Liver (tissue), 9 donors: ENCODE measurements around the gene BCAT1. TPM values are rescaled to one million over a fixed set of nuclear protein-coding genes. Genes with fewer than 3 reads are reported as not detected.

Experiments
- DNase-seq: peaks from one replicate; pipeline ENCODE4 v3.0.0-alpha.2; 2017; ENCODE audit warnings: low spot score
- H3K27ac ChIP-seq, 2 donors: one replicate each; pipeline ENCODE4 v1.7.0; 2013; ENCODE audit warnings: inconsistent platforms in 2 of 2, low read length in 2 of 2, control low read depth in 1 of 2, low read depth in 1 of 2, mild to moderate bottlenecking in 1 of 2
- H3K27me3 ChIP-seq, 4 donors: one replicate each; pipeline versions ENCODE4 v1.6.1 to v1.7.0; 2013; ENCODE audit warnings: low read length in 3 of 4, inconsistent platforms in 1 of 4, mild to moderate bottlenecking in 1 of 4, moderate library complexity in 1 of 4; ENCODE audit not compliant: control insufficient read depth in 4 of 4, insufficient read depth in 4 of 4
- H3K36me3 ChIP-seq, 4 donors: one replicate each; pipeline versions ENCODE4 v1.6.1 to v1.7.0; 2013; ENCODE audit warnings: low read length in 3 of 4, mild to moderate bottlenecking in 3 of 4, low read depth in 1 of 4, moderate library complexity in 1 of 4; ENCODE audit not compliant: control insufficient read depth in 4 of 4, insufficient read depth in 3 of 4
- H3K4me1 ChIP-seq, 4 donors: one replicate each; pipeline versions ENCODE4 v1.6.1 to v1.7.0; 2013; ENCODE audit warnings: low read length in 3 of 4, mild to moderate bottlenecking in 3 of 4, moderate library complexity in 1 of 4; ENCODE audit not compliant: control insufficient read depth in 4 of 4, insufficient read depth in 4 of 4
- H3K4me3 ChIP-seq, 3 donors: one replicate each; pipeline versions ENCODE4 v1.6.1 to v1.7.0; 2013; ENCODE audit warnings: low read length in 3 of 3, control low read depth in 1 of 3, low read depth in 1 of 3, mild to moderate bottlenecking in 1 of 3
- H3K9ac ChIP-seq, 2 donors: one replicate each; pipeline ENCODE4 v1.7.0; 2013; ENCODE audit warnings: low read length in 2 of 2, mild to moderate bottlenecking in 2 of 2, moderate library complexity in 2 of 2, control low read depth in 1 of 2, low read depth in 1 of 2
- H3K9me3 ChIP-seq, 4 donors: one replicate each; pipeline versions ENCODE4 v1.6.1 to v1.7.0; 2013; ENCODE audit warnings: low read length in 3 of 4; ENCODE audit not compliant: control insufficient read depth in 4 of 4
- EGR1 ChIP-seq, 2 donors: IDR thresholded peaks; 2 replicates each; pipeline ENCODE4 v1.6.1; 2016 to 2018; ENCODE audit warnings: antibody characterized with exemption in 2 of 2, low read depth in 2 of 2
- FOXA1 ChIP-seq: IDR thresholded peaks from 2 replicates; pipeline ENCODE4 v1.6.1; 2016; ENCODE audit warnings: antibody characterized with exemption
- FOXA2 ChIP-seq: IDR thresholded peaks from 2 replicates; pipeline ENCODE4 v1.6.1; 2016; ENCODE audit warnings: antibody characterized with exemption
- GABPA ChIP-seq, 2 donors: IDR thresholded peaks in 1 of 2; conservative IDR thresholded peaks in 1 of 2; 2 replicates each; pipeline ENCODE4 v1.6.1; 2016; ENCODE audit warnings: antibody characterized with exemption in 2 of 2, mild to moderate bottlenecking in 1 of 2, moderate library complexity in 1 of 2
- HNF4A ChIP-seq, 2 donors: conservative IDR thresholded peaks; 2 replicates each; pipeline ENCODE4 v1.6.1; 2016; ENCODE audit warnings: antibody characterized with exemption in 2 of 2, mild to moderate bottlenecking in 2 of 2
- HNF4G ChIP-seq: IDR thresholded peaks from 2 replicates; pipeline ENCODE4 v1.6.1; 2016; ENCODE audit warnings: antibody characterized with exemption
- JUND ChIP-seq, 2 donors: IDR thresholded peaks; 2 replicates each; pipeline ENCODE4 v1.6.1; 2016; ENCODE audit warnings: antibody characterized with exemption in 2 of 2
- NR2F2 ChIP-seq: IDR thresholded peaks from 2 replicates; pipeline ENCODE4 v1.6.1; 2016; ENCODE audit warnings: antibody characterized with exemption
- RAD21 ChIP-seq, 2 donors: IDR thresholded peaks; 2 replicates each; pipeline ENCODE4 v1.6.1; 2016; ENCODE audit warnings: antibody characterized with exemption in 2 of 2, mild to moderate bottlenecking in 2 of 2
- REST ChIP-seq: IDR thresholded peaks from 2 replicates; pipeline ENCODE4 v1.6.1; 2016; ENCODE audit warnings: antibody characterized with exemption, mild to moderate bottlenecking
- RXRA ChIP-seq, 2 donors: IDR thresholded peaks; 2 replicates each; pipeline ENCODE4 v1.6.1; 2017 to 2018; ENCODE audit warnings: antibody characterized with exemption in 2 of 2, mild to moderate bottlenecking in 1 of 2
- SP1 ChIP-seq: IDR thresholded peaks from 2 replicates; pipeline ENCODE4 v1.6.1; 2018; ENCODE audit warnings: antibody characterized with exemption, mild to moderate bottlenecking
- TAF1 ChIP-seq: conservative IDR thresholded peaks from 2 replicates; pipeline ENCODE4 v1.6.1; 2016; ENCODE audit warnings: antibody characterized with exemption, mild to moderate bottlenecking
- YY1 ChIP-seq: IDR thresholded peaks from 2 replicates; pipeline ENCODE4 v1.6.1; 2016; ENCODE audit warnings: antibody characterized with exemption, mild to moderate bottlenecking
- WGBS: extraction: QIAGEN DNeasy Blood & Tissue Kit; methylation state at CpG from one replicate; pipeline ENCODE4 v1.1.7; 2013; 5-methylcytosine and 5-hydroxymethylcytosine counted together
- polyA plus RNA-seq, 2 donors: library from polyadenylated mRNA; stranded (reverse) in 1 of 2; unstranded in 1 of 2; fragments of 200-250 nt in 1 of 2; fragments of >200 nt in 1 of 2; fragmentation: Nextera tagmentation in 1 of 2; extraction: Ambion mirVana in 1 of 2; gene quantifications; one replicate each; pipeline versions ENCODE4 v1.2.1 to v1.2.3, GENCODE V29; 2013 to 2015
- total RNA-seq, 2 donors: library from RNA; depleted of rRNA; stranded (reverse); fragments of >200 nt; gene quantifications; one replicate each; pipeline ENCODE4 v1.2.3, GENCODE V29; 2014
- TF ChIP-seq, protein P1 (sequence below): IDR thresholded peaks from 2 replicates; pipeline ENCODE4 v1.6.1; 2016; ENCODE audit warnings: antibody characterized with exemption
- TF ChIP-seq, protein P2 (sequence below): fragments of 150-350 bp; IDR thresholded peaks from 2 replicates; pipeline ENCODE4 v1.5.1; 2017; ENCODE audit warnings: improper control_type of control experiment, low read depth, low read length; ENCODE audit not compliant: missing input control
- TF ChIP-seq, protein P3 (sequence below): IDR thresholded peaks from 2 replicates; pipeline ENCODE4 v1.6.1; 2016; ENCODE audit warnings: antibody characterized with exemption
- TF ChIP-seq, protein P4 (sequence below): IDR thresholded peaks from 2 replicates; pipeline ENCODE4 v1.6.1; 2016; ENCODE audit warnings: antibody characterized with exemption
- donor health status: healthy.
- donor health status: healthy.
- donor health status: healthy.
- donor health status: healthy.
- donor health status: healthy.

BCAT1 gene
- total and polyA plus RNA-seq, 4 donors, result 0.14 to 10.0 (median 0.85) TPM

- no peak overlapping the region for H3K27ac ChIP-seq
- WGBS, result 81% methylated on average over 3 of the region's 3 CpGs
Measured at GRCh38 chr12:24884911-24885310, 64.0 kb downstream of the BCAT1 start.

More at GRCh38 chr12:24884911-24885310, 64.0 kb downstream of the BCAT1 start:
- Histone ChIP-seq H3K4me1 (no peaks in the 10 kb centered on the region), H3K9me3 (no peaks in the 10 kb centered on the region), H3K4me3 (no peak overlapping the region), H3K27me3 (no peaks in the 10 kb centered on the region), H3K36me3 (no peaks in the 10 kb centered on the region), H3K9ac (no peak overlapping the region)
- TF ChIP-seq GABPA (IDR thresholded peaks at IDR 0.05 in 1 of 2, conservative IDR thresholded peaks at IDR 0.05 in 1 of 2) (no peak), FOXA2 (no peak), SP1 (no peak), RAD21 (IDR thresholded peaks at IDR 0.05) (no peak), TAF1 (no peak), HNF4A (conservative IDR thresholded peaks at IDR 0.05) (no peak), JUND (IDR thresholded peaks at IDR 0.05) (no peak), EGR1 (IDR thresholded peaks at IDR 0.05; ENCODE audit: low read depth in 2 of 2) (no peak), HNF4G (no peak), YY1 (no peak), FOXA1 (no peak), REST (no peak), NR2F2 (no peak), RXRA (IDR thresholded peaks at IDR 0.05) (no peak)
- TF ChIP-seq, protein P1, sequence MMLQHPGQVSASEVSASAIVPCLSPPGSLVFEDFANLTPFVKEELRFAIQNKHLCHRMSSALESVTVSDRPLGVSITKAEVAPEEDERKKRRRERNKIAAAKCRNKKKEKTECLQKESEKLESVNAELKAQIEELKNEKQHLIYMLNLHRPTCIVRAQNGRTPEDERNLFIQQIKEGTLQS, result no peak
- TF ChIP-seq, protein P2, sequence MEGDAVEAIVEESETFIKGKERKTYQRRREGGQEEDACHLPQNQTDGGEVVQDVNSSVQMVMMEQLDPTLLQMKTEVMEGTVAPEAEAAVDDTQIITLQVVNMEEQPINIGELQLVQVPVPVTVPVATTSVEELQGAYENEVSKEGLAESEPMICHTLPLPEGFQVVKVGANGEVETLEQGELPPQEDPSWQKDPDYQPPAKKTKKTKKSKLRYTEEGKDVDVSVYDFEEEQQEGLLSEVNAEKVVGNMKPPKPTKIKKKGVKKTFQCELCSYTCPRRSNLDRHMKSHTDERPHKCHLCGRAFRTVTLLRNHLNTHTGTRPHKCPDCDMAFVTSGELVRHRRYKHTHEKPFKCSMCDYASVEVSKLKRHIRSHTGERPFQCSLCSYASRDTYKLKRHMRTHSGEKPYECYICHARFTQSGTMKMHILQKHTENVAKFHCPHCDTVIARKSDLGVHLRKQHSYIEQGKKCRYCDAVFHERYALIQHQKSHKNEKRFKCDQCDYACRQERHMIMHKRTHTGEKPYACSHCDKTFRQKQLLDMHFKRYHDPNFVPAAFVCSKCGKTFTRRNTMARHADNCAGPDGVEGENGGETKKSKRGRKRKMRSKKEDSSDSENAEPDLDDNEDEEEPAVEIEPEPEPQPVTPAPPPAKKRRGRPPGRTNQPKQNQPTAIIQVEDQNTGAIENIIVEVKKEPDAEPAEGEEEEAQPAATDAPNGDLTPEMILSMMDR, result no peak
- TF ChIP-seq, protein P3, sequence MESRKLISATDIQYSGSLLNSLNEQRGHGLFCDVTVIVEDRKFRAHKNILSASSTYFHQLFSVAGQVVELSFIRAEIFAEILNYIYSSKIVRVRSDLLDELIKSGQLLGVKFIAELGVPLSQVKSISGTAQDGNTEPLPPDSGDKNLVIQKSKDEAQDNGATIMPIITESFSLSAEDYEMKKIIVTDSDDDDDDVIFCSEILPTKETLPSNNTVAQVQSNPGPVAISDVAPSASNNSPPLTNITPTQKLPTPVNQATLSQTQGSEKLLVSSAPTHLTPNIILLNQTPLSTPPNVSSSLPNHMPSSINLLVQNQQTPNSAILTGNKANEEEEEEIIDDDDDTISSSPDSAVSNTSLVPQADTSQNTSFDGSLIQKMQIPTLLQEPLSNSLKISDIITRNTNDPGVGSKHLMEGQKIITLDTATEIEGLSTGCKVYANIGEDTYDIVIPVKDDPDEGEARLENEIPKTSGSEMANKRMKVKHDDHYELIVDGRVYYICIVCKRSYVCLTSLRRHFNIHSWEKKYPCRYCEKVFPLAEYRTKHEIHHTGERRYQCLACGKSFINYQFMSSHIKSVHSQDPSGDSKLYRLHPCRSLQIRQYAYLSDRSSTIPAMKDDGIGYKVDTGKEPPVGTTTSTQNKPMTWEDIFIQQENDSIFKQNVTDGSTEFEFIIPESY, result no peak
- TF ChIP-seq, protein P4, sequence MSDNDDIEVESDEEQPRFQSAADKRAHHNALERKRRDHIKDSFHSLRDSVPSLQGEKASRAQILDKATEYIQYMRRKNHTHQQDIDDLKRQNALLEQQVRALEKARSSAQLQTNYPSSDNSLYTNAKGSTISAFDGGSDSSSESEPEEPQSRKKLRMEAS, result no peak
- DNase-seq, result no peak
